GM19395 (cell line): Measurements from ENCODE around the gene CARMIL3.
"Not testable (repeated sequence)": the region's sequence is repeated elsewhere in the genome, so short reads cannot be mapped to it uniquely, and the experiment has no call there.

ENCODE experiments used
- ATAC-seq: cut with Tn5 transposase; IDR thresholded peaks from one replicate; pipeline ENCODE4 v1.9.1; 2021; ENCODE audit warnings: mild to moderate bottlenecking, moderate library complexity; ENCODE audit not compliant: unreplicated experiment

The CARMIL3 gene

GRCh38 chr14:24036963-24037657 lies 14.7 kb upstream of the CARMIL3 start:
- ATAC-seq, result peak; percentile 26

- no peak for ATAC-seq
Observed at GRCh38 chr14:24037658-24038037, 14.2 kb upstream of the CARMIL3 start.

- no peak for ATAC-seq
Observed at GRCh38 chr14:24038686-24039085, 13.1 kb upstream of the CARMIL3 start.

GRCh38 chr14:24040692-24041091 lies 11.1 kb upstream of the CARMIL3 start:
- ATAC-seq, result no peak

GRCh38 chr14:24042746-24043145 lies 9.1 kb upstream of the CARMIL3 start:
- ATAC-seq, result no peak

- ATAC-seq, result not testable (repeated sequence)
Observed at GRCh38 chr14:24049002-24049401, 2.8 kb upstream of the CARMIL3 start.

- not testable (repeated sequence) for ATAC-seq
Observed at GRCh38 chr14:24050753-24051152, 1.1 kb upstream of the CARMIL3 start.

- ATAC-seq, result peak; percentile 22
Observed at GRCh38 chr14:24051176-24051788, 527 bp upstream of the CARMIL3 start.

GRCh38 chr14:24052656-24053547 lies 1.1 kb downstream of the CARMIL3 start:
- no peak for ATAC-seq

- no peak for ATAC-seq
Observed at GRCh38 chr14:24053548-24054323, 1.9 kb downstream of the CARMIL3 start.

GRCh38 chr14:24054324-24054641 lies 2.5 kb downstream of the CARMIL3 start:
- ATAC-seq, result no peak

- no peak for ATAC-seq
Observed at GRCh38 chr14:24054646-24055045, 2.8 kb downstream of the CARMIL3 start.

GRCh38 chr14:24055971-24056799 lies 4.4 kb downstream of the CARMIL3 start:
- no peak for ATAC-seq

GRCh38 chr14:24056800-24057184 lies 5.0 kb downstream of the CARMIL3 start:
- no peak for ATAC-seq

GRCh38 chr14:24057271-24057670 lies 5.5 kb downstream of the CARMIL3 start:
- ATAC-seq, result no peak

- ATAC-seq, result no peak
Observed at GRCh38 chr14:24057867-24058259, 6.1 kb downstream of the CARMIL3 start.

- peak; percentile 56 for ATAC-seq
Observed at GRCh38 chr14:24058260-24058950, 6.6 kb downstream of the CARMIL3 start.

GRCh38 chr14:24058951-24059475 lies 7.2 kb downstream of the CARMIL3 start:
- ATAC-seq, result no peak

- ATAC-seq, result no peak
Observed at GRCh38 chr14:24059841-24060388, 8.1 kb downstream of the CARMIL3 start.
